Neural progenitor cell (in vitro differentiated cells): ENCODE results near the gene CALHM1. TPM values are rescaled to one million over a fixed set of nuclear protein-coding genes. Genes with fewer than 3 reads are reported as not detected.
A peak's percentile ranks its signal among the peaks of the same experiment; 100 is the strongest.

Experiments used
- DNase-seq: peaks from one replicate; pipeline ENCODE4 v3.0.0-alpha.2; 2016; ENCODE audit warnings: low spot score
- H2AFZ ChIP-seq: fragments of 200-600 bp; sonication (generic); replicated peaks from 2 replicates; pipeline ENCODE4 v1.6.1; 2016; ENCODE audit warnings: antibody characterized with exemption
- H3F3A ChIP-seq: fragments of 200-600 bp; sonication (generic); 2 replicates; pipeline ENCODE4 v1.6.1; 2016; ENCODE audit warnings: antibody characterized with exemption, low read depth
- H3K27ac ChIP-seq: fragments of 200-600 bp; sonication (generic); 2 replicates; pipeline ENCODE4 v1.5.1; 2016; ENCODE audit warnings: mild to moderate bottlenecking
- H3K27me3 ChIP-seq: fragments of 200-600 bp; sonication (generic); 2 replicates; pipeline ENCODE4 v1.6.1; 2016; ENCODE audit warnings: mild to moderate bottlenecking, moderate library complexity
- H3K36me3 ChIP-seq: fragments of 200-600 bp; sonication (generic); 2 replicates; pipeline ENCODE4 v1.5.1; 2016
- H3K4me1 ChIP-seq: fragments of 200-600 bp; sonication (generic); 2 replicates; pipeline ENCODE4 v1.6.1; 2016; ENCODE audit warnings: mixed run types
- H3K4me2 ChIP-seq: fragments of 200-600 bp; sonication (generic); 2 replicates; pipeline ENCODE4 v1.6.1; 2016
- H3K4me3 ChIP-seq: fragments of 200-600 bp; sonication (generic); 2 replicates; pipeline ENCODE4 v1.5.1; 2016
- H3K79me2 ChIP-seq: fragments of 200-600 bp; sonication (generic); 2 replicates; pipeline ENCODE4 v1.6.1; 2016; ENCODE audit warnings: low read depth
- H3K9ac ChIP-seq: fragments of 200-600 bp; sonication (generic); 2 replicates; pipeline ENCODE4 v1.6.1; 2016
- H3K9me3 ChIP-seq: fragments of 200-600 bp; sonication (generic); 2 replicates; pipeline ENCODE4 v1.5.1; 2016; ENCODE audit warnings: low read depth
- H4K20me1 ChIP-seq: fragments of 200-600 bp; sonication (generic); 2 replicates; pipeline ENCODE4 v1.6.1; 2016; ENCODE audit warnings: low read depth
- H3K27ac Mint-ChIP-seq: 3 replicates; pipeline ENCODE4 v1.8.0; 2021; ENCODE audit warnings: mixed read lengths
- H3K27me3 Mint-ChIP-seq: 2 replicates; pipeline ENCODE4 v1.8.0; 2022; ENCODE audit warnings: low read depth, mild to moderate bottlenecking, inconsistent platforms, moderate library complexity, mixed read lengths; ENCODE audit not compliant: insufficient read depth
- H3K36me3 Mint-ChIP-seq: 3 replicates; pipeline ENCODE4 v1.8.0; 2021; ENCODE audit warnings: mixed read lengths
- H3K4me1 Mint-ChIP-seq: 3 replicates; pipeline ENCODE4 v1.8.0; 2021; ENCODE audit warnings: mixed read lengths
- H3K4me3 Mint-ChIP-seq: 3 replicates; pipeline ENCODE4 v1.8.0; 2021; ENCODE audit warnings: mild to moderate bottlenecking, moderate library complexity, mixed read lengths
- H3K9me3 Mint-ChIP-seq: 3 replicates; pipeline ENCODE4 v1.8.0; 2020; ENCODE audit warnings: mixed read lengths
- CTCF ChIP-seq: fragments of 200-600 bp; sonication (generic); IDR thresholded peaks from 2 replicates; pipeline ENCODE4 v1.5.1; 2017; ENCODE audit warnings: antibody characterized with exemption, mild to moderate bottlenecking
- EZH2 ChIP-seq: fragments of 200-600 bp; sonication (generic); IDR thresholded peaks from 2 replicates; pipeline ENCODE4 v1.6.1; 2017; ENCODE audit warnings: antibody characterized with exemption, mild to moderate bottlenecking, moderate library complexity
- EZH2phosphoT487 ChIP-seq: fragments of 200-600 bp; sonication (generic); IDR thresholded peaks from 2 replicates; pipeline ENCODE4 v1.6.1; 2017; ENCODE audit warnings: antibody characterized with exemption
- total RNA-seq: library from RNA; depleted of rRNA; stranded (reverse); fragments of >200 nt; gene quantifications from 2 replicates; pipeline ENCODE4 v1.2.3, GENCODE V29; 2015; ENCODE audit warnings: low replicate concordance

CALHM1 gene
- total RNA-seq, 1 donor from 2014 or later, result not detected

GRCh38 chr10:103455235-103455634 is 3.5 kb downstream of the CALHM1 start:
- Mint-ChIP-seq H3K4me3 (no peak overlapping the region), H3K27ac (no peak overlapping the region), H3K36me3 (no peaks in the 10 kb centered on the region), H3K27me3 (peaks cover 7% of the 10 kb centered on the region), H3K4me1 (peaks cover 12% of the 10 kb centered on the region), H3K9me3 (no peaks in the 10 kb centered on the region)
- H3K27me3 ChIP-seq, result no peaks in the 10 kb centered on the region
- H4K20me1 ChIP-seq, result no peaks in the 10 kb centered on the region
- no peak for DNase-seq
- H2AFZ ChIP-seq, result no peak overlapping the region
- H3F3A ChIP-seq, result no peaks in the 10 kb centered on the region
- no peaks in the 10 kb centered on the region for H3K9me3 ChIP-seq
- no peak overlapping the region for H3K27ac ChIP-seq
- no peak for TF ChIP-seq EZH2phosphoT487
- H3K4me1 ChIP-seq, result peaks cover 7% of the 10 kb centered on the region
- no peak overlapping the region for H3K4me2 ChIP-seq
- no peak overlapping the region for H3K4me3 ChIP-seq
- H3K79me2 ChIP-seq, result no peaks in the 10 kb centered on the region
- no peak overlapping the region for H3K9ac ChIP-seq
- no peaks in the 10 kb centered on the region for H3K36me3 ChIP-seq

- no peak overlapping the region for H3K4me2 ChIP-seq
- peaks cover 5% of the 10 kb centered on the region for H3K4me1 ChIP-seq
- Mint-ChIP-seq H3K9me3 (no peaks in the 10 kb centered on the region), H3K4me1 (peaks cover under 1% of the 10 kb centered on the region), H3K4me3 (no peak overlapping the region), H3K27ac (no peak overlapping the region), H3K36me3 (no peaks in the 10 kb centered on the region), H3K27me3 (peaks cover 9% of the 10 kb centered on the region)
- DNase-seq, result no peak
- no peak overlapping the region for H3K4me3 ChIP-seq
- H2AFZ ChIP-seq, result no peak overlapping the region
- H4K20me1 ChIP-seq, result no peaks in the 10 kb centered on the region
- H3K27ac ChIP-seq, result no peak overlapping the region
- TF ChIP-seq EZH2phosphoT487 (no peak), CTCF (no peak), EZH2 (no peak)
- H3K9me3 ChIP-seq, result no peaks in the 10 kb centered on the region
- no peaks in the 10 kb centered on the region for H3K36me3 ChIP-seq
- H3K9ac ChIP-seq, result no peak overlapping the region
- no peaks in the 10 kb centered on the region for H3K27me3 ChIP-seq
- H3F3A ChIP-seq, result no peaks in the 10 kb centered on the region
- H3K79me2 ChIP-seq, result no peaks in the 10 kb centered on the region
Observed at GRCh38 chr10:103454026-103454425, 4.7 kb downstream of the CALHM1 start.

GRCh38 chr10:103452506-103453230 is 6.0 kb downstream of the CALHM1 start:
- Histone ChIP-seq H3F3A (no peaks in the 10 kb centered on the region), H3K36me3 (no peaks in the 10 kb centered on the region), H3K27me3 (no peaks in the 10 kb centered on the region), H3K9ac (no peak overlapping the region), H3K27ac (no peak overlapping the region), H3K4me1 (peaks cover 3% of the 10 kb centered on the region), H3K4me2 (peak overlapping the region; percentile 73), H4K20me1 (no peaks in the 10 kb centered on the region), H2AFZ (peak overlapping the region; percentile 61), H3K79me2 (no peaks in the 10 kb centered on the region), H3K4me3 (peak overlapping the region; percentile 41), H3K9me3 (no peaks in the 10 kb centered on the region)
- DNase-seq, result no peak
- TF ChIP-seq EZH2 (no peak), EZH2phosphoT487 (no peak), CTCF (no peak)
- Mint-ChIP-seq H3K27ac (no peak overlapping the region), H3K27me3 (peaks cover 9% of the 10 kb centered on the region), H3K4me1 (no peaks in the 10 kb centered on the region), H3K4me3 (no peak overlapping the region), H3K9me3 (no peaks in the 10 kb centered on the region), H3K36me3 (peaks cover 4% of the 10 kb centered on the region)

GRCh38 chr10:103451831-103452505 is 6.7 kb downstream of the CALHM1 start, which contains the start of gene CALHM2:
Gene CALHM2, minus strand, starts transcription at chr10:103452370. Its CDS starts 2,429 bp downstream, at chr10:103449941.
- Mint-ChIP-seq H3K4me1 (no peaks in the 10 kb centered on the region), H3K9me3 (no peaks in the 10 kb centered on the region), H3K27me3 (peaks cover 9% of the 10 kb centered on the region), H3K36me3 (peaks cover 8% of the 10 kb centered on the region), H3K4me3 (no peak within 1 kb of the TSS), H3K27ac (no peak within 1 kb of the TSS)
- no peak within 1 kb of the TSS for H3K27ac ChIP-seq
- no peaks in the 10 kb centered on the region for H3K27me3 ChIP-seq
- no peaks in the 10 kb centered on the region for H3F3A ChIP-seq
- no peaks in the 10 kb centered on the region for H3K79me2 ChIP-seq
- peaks cover 3% of the 10 kb centered on the region for H3K4me1 ChIP-seq
- H2AFZ ChIP-seq, result peak within 1 kb of the TSS; percentile 61
- H3K4me3 ChIP-seq, result peak within 1 kb of the TSS; percentile 41
- no peaks in the 10 kb centered on the region for H3K36me3 ChIP-seq
- H4K20me1 ChIP-seq, result no peaks in the 10 kb centered on the region
- H3K4me2 ChIP-seq, result peak within 1 kb of the TSS; percentile 73
- TF ChIP-seq EZH2, result no peak
- no peak for TF ChIP-seq CTCF
- no peaks in the 10 kb centered on the region for H3K9me3 ChIP-seq
- DNase-seq, result peak; percentile 62
- no peak within 1 kb of the TSS for H3K9ac ChIP-seq
